HG03457 (cell line): ENCODE data around the gene SMARCA2.

ENCODE experiments used
- ATAC-seq: cut with Tn5 transposase; IDR thresholded peaks from one replicate; pipeline ENCODE4 v1.9.1; 2021; ENCODE audit warnings: moderate number of reproducible peaks; ENCODE audit not compliant: unreplicated experiment

Gene SMARCA2

GRCh38 chr9:2039294-2040180, 24.4 kb downstream of the SMARCA2 start:
- ATAC-seq = no peak

GRCh38 chr9:2040828-2041227, 25.7 kb downstream of the SMARCA2 start:
- ATAC-seq = no peak

GRCh38 chr9:2041736-2042135, 26.6 kb downstream of the SMARCA2 start:
- no peak for ATAC-seq

GRCh38 chr9:2043243-2043642, 28.1 kb downstream of the SMARCA2 start:
- no peak for ATAC-seq

- no peak for ATAC-seq
Observed at GRCh38 chr9:2043881-2044462, 28.8 kb downstream of the SMARCA2 start.

GRCh38 chr9:2047144-2047671, 32.1 kb downstream of the SMARCA2 start:
- ATAC-seq = no peak

- no peak for ATAC-seq
Observed at GRCh38 chr9:2047916-2048315, 32.8 kb downstream of the SMARCA2 start.

GRCh38 chr9:2050236-2050635, 35.1 kb downstream of the SMARCA2 start:
- ATAC-seq = no peak

GRCh38 chr9:2053883-2054845, 39.0 kb downstream of the SMARCA2 start:
- peak; percentile 90 for ATAC-seq

GRCh38 chr9:2055203-2055658, 40.1 kb downstream of the SMARCA2 start:
- ATAC-seq = peak; percentile 40

- no peak for ATAC-seq
Observed at GRCh38 chr9:2059274-2059929, 44.3 kb downstream of the SMARCA2 start.

- ATAC-seq = no peak
Observed at GRCh38 chr9:2060424-2060823, 45.3 kb downstream of the SMARCA2 start.

GRCh38 chr9:2065704-2066103, 50.6 kb downstream of the SMARCA2 start:
- ATAC-seq = no peak

- no peak for ATAC-seq
Observed at GRCh38 chr9:2066312-2067273, 51.4 kb downstream of the SMARCA2 start.

GRCh38 chr9:2072752-2073405, 57.7 kb downstream of the SMARCA2 start:
- peak; percentile 83 for ATAC-seq

- ATAC-seq = no peak
Observed at GRCh38 chr9:2082772-2083171, 67.6 kb downstream of the SMARCA2 start.

GRCh38 chr9:2083479-2083878, 68.3 kb downstream of the SMARCA2 start:
- ATAC-seq = no peak

GRCh38 chr9:2085716-2086115, 70.6 kb downstream of the SMARCA2 start:
- ATAC-seq = no peak

- ATAC-seq = no peak
Observed at GRCh38 chr9:2086116-2086515, 71.0 kb downstream of the SMARCA2 start.
